GM12878 (cell line): ENCODE results near the gene RNF175. TPM values are rescaled to one million over a fixed set of nuclear protein-coding genes. Genes with fewer than 3 reads are reported as not detected.

ENCODE experiments used
- ATAC-seq: fragments of 200-7000 bp; cut with Tn5 transposase; 3 replicates; pipeline ENCODE4 v1.9.1; 2020; ENCODE audit warnings: mild to moderate bottlenecking, moderate library complexity
- BruUV-seq: library from RNA; stranded (reverse); fragments of 400-500 nt; replicated peaks from 2 replicates; lab custom pipeline; 2021; lab: Mats Ljungman, UMichigan
- CTCF ChIA-PET: fragments of 300-600 bp; sonication (Branson Sonifier 250); formaldehyde crosslinking; extraction: SDS; loops from one replicate; lab custom pipeline; 2021; ENCODE audit warnings: inconsistent platforms; lab: Yijun Ruan, JAX
- POLR2A ChIA-PET: fragments of 350-600 bp; formaldehyde crosslinking; extraction: SDS; loops from one replicate; lab custom pipeline; 2021; ENCODE audit warnings: inconsistent platforms; lab: Charles Lee
- RAD21 ChIA-PET: fragments of 300-600 bp; sonication (Branson Sonifier 250); formaldehyde crosslinking; loops from one replicate; lab custom pipeline; 2023; ENCODE audit warnings: antibody characterized with exemption; ENCODE audit not compliant: unreplicated experiment; lab: Charles Lee
- SMC1A ChIA-PET: fragments of 300-600 bp; sonication (Branson Sonifier 250); formaldehyde crosslinking; loops from one replicate; lab custom pipeline; 2023; ENCODE audit not compliant: unreplicated experiment, uncharacterized antibody; lab: Charles Lee
- DNase-seq: peaks from one replicate; pipeline ENCODE4 v3.0.0-alpha.2; 2011; ENCODE audit warnings: low read depth, low spot score
- FAIRE-seq: peaks from 3 replicates; lab custom pipeline; 2011; peaks lifted over from hg19 to GRCh38; lab: Jason Lieb, UNC
- H2AFZ ChIP-seq: 2 replicates; pipeline ENCODE4 v1.6.0; 2011; ENCODE audit warnings: low read depth, low read length, control low read depth; ENCODE audit not compliant: control insufficient read depth
- H3K27ac ChIP-seq: 2 replicates; pipeline ENCODE4 v1.5.1; 2011; ENCODE audit warnings: control low read depth; ENCODE audit not compliant: control insufficient read depth, insufficient read depth
- H3K27me3 ChIP-seq, 2 experiments: replicated peaks in 1 of 2; 2 replicates each; pipeline versions ENCODE4 v1.6.0 to v1.6.1; 2011; ENCODE audit warnings: low read length in 1 of 2; ENCODE audit not compliant: control insufficient read depth in 2 of 2, insufficient read depth in 2 of 2
- H3K36me3 ChIP-seq, 2 experiments: 2 replicates each; pipeline ENCODE4 v1.5.1; 2011; ENCODE audit warnings: low read length in 1 of 2; ENCODE audit not compliant: control insufficient read depth in 2 of 2, insufficient read depth in 2 of 2
- H3K4me1 ChIP-seq: 2 replicates; pipeline ENCODE4 v1.6.1; 2011; ENCODE audit warnings: mild to moderate bottlenecking, low read length, moderate library complexity, mixed read lengths; ENCODE audit not compliant: control insufficient read depth, insufficient read depth
- H3K4me2 ChIP-seq: 2 replicates; pipeline ENCODE4 v1.6.0; 2011; ENCODE audit warnings: control low read depth; ENCODE audit not compliant: control insufficient read depth, insufficient read depth
- H3K4me3 ChIP-seq: fragments of 200-600 bp; sonication (generic); 2 replicates; pipeline ENCODE4 v1.5.1; 2016
- H3K79me2 ChIP-seq: 2 replicates; pipeline ENCODE4 v1.6.0; 2011; ENCODE audit warnings: low read length; ENCODE audit not compliant: control insufficient read depth, insufficient read depth
- H3K9ac ChIP-seq: 2 replicates; pipeline ENCODE4 v1.8.0; 2011; ENCODE audit warnings: low read length, control low read depth, mixed read lengths; ENCODE audit not compliant: control insufficient read depth, insufficient read depth
- H3K9me3 ChIP-seq: replicated peaks from 3 replicates; pipeline ENCODE4 v1.5.1; 2011; ENCODE audit warnings: mild to moderate bottlenecking, low read length; ENCODE audit not compliant: control insufficient read depth, insufficient read depth
- H4K20me1 ChIP-seq: 2 replicates; pipeline ENCODE4 v1.6.0; 2011; ENCODE audit not compliant: control insufficient read depth, insufficient read depth
- BCL11A ChIP-seq: IDR thresholded peaks from 2 replicates; pipeline ENCODE4 v1.6.1; 2011; ENCODE audit warnings: low read depth, low read length
- CBFB ChIP-seq: IDR thresholded peaks from 2 replicates; pipeline ENCODE4 v1.6.1; 2016; ENCODE audit warnings: antibody characterized with exemption, low read depth
- ELK1 ChIP-seq: IDR thresholded peaks from 2 replicates; pipeline ENCODE4 v1.6.1; 2012; ENCODE audit warnings: low read depth, low read length, improper control_type of control experiment
- MTA3 ChIP-seq: IDR thresholded peaks from 2 replicates; pipeline ENCODE4 v1.6.1; 2012; ENCODE audit warnings: low read length, inconsistent platforms, borderline replicate concordance
- MYC ChIP-seq: IDR thresholded peaks from 2 replicates; pipeline ENCODE4 v1.6.1; 2011; ENCODE audit warnings: mild to moderate bottlenecking, low read length, moderate library complexity, inconsistent platforms; ENCODE audit not compliant: insufficient read depth, insufficient replicate concordance, insufficient read length, severe bottlenecking
- NR2C1 ChIP-seq: fragments of 450-650 bp; IDR thresholded peaks from 2 replicates; pipeline ENCODE4 v1.6.1; 2017; ENCODE audit warnings: antibody characterized with exemption, mild to moderate bottlenecking, moderate library complexity
- RCOR1 ChIP-seq: conservative IDR thresholded peaks from 2 replicates; pipeline ENCODE4 v1.6.1; 2012; ENCODE audit warnings: low read depth, low read length, improper control_type of control experiment
- SIX5 ChIP-seq: IDR thresholded peaks from 2 replicates; pipeline ENCODE4 v1.6.1; 2011; ENCODE audit warnings: mild to moderate bottlenecking, low read depth, low read length, moderate library complexity; ENCODE audit not compliant: severe bottlenecking
- SMAD1 ChIP-seq: fragments of 450-650 bp; IDR thresholded peaks from 2 replicates; pipeline ENCODE4 v1.6.1; 2018; ENCODE audit warnings: mild to moderate bottlenecking, low read depth; ENCODE audit not compliant: partially characterized antibody
- SP1 ChIP-seq: IDR thresholded peaks from one replicate; pipeline ENCODE4 v1.6.1; 2011; ENCODE audit warnings: low read depth, low read length
- SPI1 ChIP-seq: IDR thresholded peaks from 2 replicates; pipeline ENCODE4 v1.6.1; 2011; ENCODE audit warnings: low read depth, mild to moderate bottlenecking, low read length, moderate library complexity, borderline replicate concordance; ENCODE audit not compliant: insufficient read depth
- SUZ12 ChIP-seq: fragments of 200-600 bp; sonication (generic); IDR thresholded peaks from one replicate; pipeline ENCODE4 v1.6.1; 2018; ENCODE audit warnings: antibody characterized with exemption, mild to moderate bottlenecking; ENCODE audit not compliant: unreplicated experiment
- TARDBP ChIP-seq: IDR thresholded peaks from 2 replicates; pipeline ENCODE4 v1.6.1; 2016; ENCODE audit warnings: borderline replicate concordance
- TBL1XR1 ChIP-seq: IDR thresholded peaks from 2 replicates; pipeline ENCODE4 v1.6.1; 2012; ENCODE audit warnings: low read depth, low read length, improper control_type of control experiment
- USF1 ChIP-seq: IDR thresholded peaks from 2 replicates; pipeline ENCODE4 v1.6.1; 2011; ENCODE audit warnings: borderline replicate concordance, low read depth, mild to moderate bottlenecking, moderate library complexity, mixed read lengths, low read length; ENCODE audit not compliant: insufficient read depth; ENCODE audit errors: extremely low read length
- YY1 ChIP-seq: IDR thresholded peaks from 2 replicates; pipeline ENCODE4 v1.6.1; 2011; ENCODE audit warnings: low read depth, mild to moderate bottlenecking, low read length
- ZBTB4 ChIP-seq: fragments of 450-650 bp; formaldehyde crosslinking; IDR thresholded peaks from 2 replicates; pipeline ENCODE4 v1.4.0; 2022; ENCODE audit warnings: mild to moderate bottlenecking, moderate library complexity
- ZNF217 ChIP-seq: fragments of 450-650 bp; IDR thresholded peaks from 2 replicates; pipeline ENCODE4 v1.6.1; 2017; ENCODE audit warnings: antibody characterized with exemption, mild to moderate bottlenecking
- ZNF274 ChIP-seq: IDR thresholded peaks from one replicate; pipeline ENCODE4 v1.8.0; 2011; ENCODE audit not compliant: insufficient read length, insufficient read depth
- WGBS: methylation state at CpG from one replicate; pipeline ENCODE4 v1.1.6; 2016; ENCODE audit warnings: low lambda C conversion rate; ENCODE audit not compliant: insufficient replicate concordance, insufficient coverage; ENCODE audit errors: missing lambda C conversion rate; 5-methylcytosine and 5-hydroxymethylcytosine counted together
- in situ Hi-C: fragments of 300-500 bp; cut with MboI; formaldehyde crosslinking; loops from 9 replicates; pipeline ENCODE4 v1.14.3; 2018; ENCODE audit warnings: mixed read lengths
- intact Hi-C: fragments of 100-400 bp; cut with micrococcal nuclease; formaldehyde crosslinking; loops from one replicate; pipeline ENCODE4 v1.14.2; 2022; ENCODE audit not compliant: unreplicated experiment
- polyA plus RNA-seq, 11 experiments: library from polyadenylated mRNA; depleted of rRNA in 4 of 11; unstranded in 6 of 11; stranded (reverse) in 5 of 11; fragments of >200 nt; fragmentation: Nextera tagmentation in 4 of 11; fragmentation: Illumina TruSeq in 1 of 11; extraction: Ambion mirVana in 4 of 11; extraction: Trizol in 1 of 11; gene quantifications; 1 replicate in 1 of 11; 2 replicates in 10 of 11; pipeline versions ENCODE4 v1.2.1 to v1.2.3, GENCODE V29; 2011 to 2016; ENCODE audit warnings: inconsistent platforms in 2 of 11, missing spikeins in 2 of 11, low read depth in 1 of 11
- total RNA-seq, 4 experiments: library from RNA; depleted of rRNA in 3 of 4; stranded (reverse); fragments of >200 nt in 3 of 4; fragmentation: Illumina TruSeq in 1 of 4; extraction: Trizol in 1 of 4; gene quantifications; 2 replicates each; pipeline versions ENCODE4 v1.2.1 to v1.2.3, GENCODE V29; 2013 to 2021

The RNF175 gene
- total and polyA plus RNA-seq, 10 of the 15 experiments (the other 5 are each of a cell fraction or from before 2014, with no cell fraction given) = not detected

- no peak for TF ChIP-seq TBL1XR1
- TF ChIP-seq MYC = no peak
- no peak for TF ChIP-seq BCL11A
- TF ChIP-seq SUZ12 = no peak
- TF ChIP-seq SP1 = no peak
- no peak for TF ChIP-seq CBFB
Measured at GRCh38 chr4:153725136-153725830, 34.5 kb downstream of the RNF175 start (continued).

GRCh38 chr4:153724606-153725005 is 35.2 kb downstream of the RNF175 start:
- Histone ChIP-seq H3K27me3 (peaks cover 0 to 2% of the 10 kb centered on the region in 2 experiments; a peak in 1 of 4 replicates), H3K79me2 (no peaks in the 10 kb centered on the region), H3K27ac (no peak overlapping the region), H3K36me3 (no peaks in the 10 kb centered on the region), H3K4me3 (no peak overlapping the region), H3K4me2 (no peak overlapping the region), H3K9me3 (no peaks in the 10 kb centered on the region), H2AFZ (no peak overlapping the region), H3K9ac (no peak overlapping the region), H3K4me1 (peaks cover 9% of the 10 kb centered on the region; the same call in 1 of the 2 replicates), H4K20me1 (no peaks in the 10 kb centered on the region)
- SMC1A ChIA-PET = interaction anchor here (1.0 kb wide), 1 partner anchor 9 kb away, joined by 3 read pairs; no protein-coding TSS in a partner anchor
- DNase-seq (no peak), ATAC-seq (no peak), FAIRE-seq (no peak)
- BruUV-seq = no TSS peak
- in situ Hi-C loops = no loop called here
- RAD21 ChIA-PET = no interaction called here
- 15% methylated on average over 4 of the region's 5 CpGs for WGBS
- intact Hi-C loops = no loop called here
- CTCF ChIA-PET = no interaction called here
- POLR2A ChIA-PET = no interaction called here
- no peak for TF ChIP-seq SMAD1
- TF ChIP-seq SIX5 = no peak
- no peak for TF ChIP-seq ZBTB4
- TF ChIP-seq TARDBP = no peak
- TF ChIP-seq MTA3 = no peak
- TF ChIP-seq SPI1 = no peak
- TF ChIP-seq ZNF274 = no peak
- no peak for TF ChIP-seq ELK1
- no peak for TF ChIP-seq BCL11A
- TF ChIP-seq YY1 = no peak
- no peak for TF ChIP-seq ZNF217
- TF ChIP-seq RCOR1 = no peak
- no peak for TF ChIP-seq USF1
- no peak for TF ChIP-seq NR2C1
